Fibroblast of pulmonary artery (primary cell): ENCODE results near the gene DLG1.
"Not testable (repeated sequence)": the region's sequence is repeated elsewhere in the genome, so short reads cannot be mapped to it uniquely, and the experiment has no call there.

ENCODE experiments used
- DNase-seq: peaks from one replicate; pipeline ENCODE4 v3.0.0-alpha.2; 2010; ENCODE audit warnings: low read depth
- H3K4me3 ChIP-seq: replicated peaks from 2 replicates; pipeline ENCODE4 v1.5.1; 2011; ENCODE audit warnings: low read depth, mild to moderate bottlenecking, control low read depth, low read length, moderate library complexity
- CTCF ChIP-seq: IDR thresholded peaks from 2 replicates; pipeline ENCODE4 v1.5.1; 2011; ENCODE audit warnings: mild to moderate bottlenecking, control low read depth, low read length, inconsistent platforms; ENCODE audit errors: missing control alignments

DLG1 gene

GRCh38 chr3:197201791-197202452, 96.5 kb downstream of the DLG1 start:
- no peak overlapping the region for H3K4me3 ChIP-seq
- no peak for TF ChIP-seq CTCF
- DNase-seq: no peak

GRCh38 chr3:197200856-197201255, 97.6 kb downstream of the DLG1 start:
- DNase-seq, H3K4me3 ChIP-seq: not testable (repeated sequence)

- no peak for DNase-seq
- TF ChIP-seq CTCF: no peak
- no peak overlapping the region for H3K4me3 ChIP-seq
These were observed 101.1 kb downstream of the DLG1 start for GRCh38 chr3:197197334-197197733.

GRCh38 chr3:197196192-197196591, 102.2 kb downstream of the DLG1 start:
- H3K4me3 ChIP-seq: no peak overlapping the region
- no peak for TF ChIP-seq CTCF
- no peak for DNase-seq

- no peak for DNase-seq
- H3K4me3 ChIP-seq: no peak overlapping the region
- TF ChIP-seq CTCF: no peak
These were observed 103.1 kb downstream of the DLG1 start for GRCh38 chr3:197195326-197195725.

- not testable (repeated sequence) for DNase-seq, H3K4me3 ChIP-seq
These were observed 104.7 kb downstream of the DLG1 start for GRCh38 chr3:197193759-197194158.

- no peak overlapping the region for H3K4me3 ChIP-seq
- no peak for DNase-seq
- no peak for TF ChIP-seq CTCF
These were observed 106.5 kb downstream of the DLG1 start for GRCh38 chr3:197191897-197192296.

- H3K4me3 ChIP-seq: no peak overlapping the region
- no peak for TF ChIP-seq CTCF
- no peak for DNase-seq
These were observed 108.8 kb downstream of the DLG1 start for GRCh38 chr3:197189623-197190022.
